ENCODE results near the gene DDX4.

The DDX4 gene

DNA sequence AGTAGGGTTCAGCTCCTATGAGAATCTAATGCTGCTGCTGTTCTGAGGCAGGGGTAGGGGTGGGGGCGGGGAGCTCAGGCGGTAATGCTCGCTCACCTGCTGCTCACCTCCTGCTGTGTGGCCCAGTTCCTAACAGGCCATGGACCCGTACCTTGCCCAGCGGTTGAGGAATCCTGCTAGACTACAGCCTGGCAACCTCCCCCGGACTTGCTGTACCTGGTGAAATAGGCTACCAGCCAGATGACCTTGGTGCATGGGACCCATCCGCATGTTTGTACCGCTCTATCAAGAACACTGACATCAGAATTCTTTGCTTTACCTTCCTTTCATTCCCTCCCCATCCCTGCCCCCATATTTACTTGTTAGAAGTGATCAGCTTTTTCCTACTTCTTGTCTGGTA, 128.6 kb downstream of the DDX4 start:
- no peak for DNase-seq (ENCODE audit: low spot score)
